ENCODE data around the gene PPP1R27.

GRCh38 chr17:81831957-81832607 is 2.8 kb downstream of the PPP1R27 start:
- TF ChIP-seq CTCF (IDR thresholded peaks at IDR 0.05; ENCODE audit: insufficient read depth, low read depth, low read length) (no peak), EZH2 (IDR thresholded peaks at IDR 0.05; ENCODE audit: insufficient read depth, low read length) (no peak)
